Uterus (tissue), 2 donors: ENCODE results near the gene COMMD9.

Experiments used
- CTCF ChIP-seq, 4 experiments: fragments of 200-600 bp in 2 of 4; fragments of 450-650 bp in 2 of 4; sonication (generic) in 2 of 4; IDR thresholded peaks; one replicate each; pipeline ENCODE4 v1.5.1; 2016 to 2019; ENCODE audit warnings: antibody characterized with exemption in 4 of 4, mild to moderate bottlenecking in 2 of 4, moderate library complexity in 1 of 4
- POLR2A ChIP-seq, 2 donors: fragments of 450-650 bp; IDR thresholded peaks; one replicate each; pipeline ENCODE4 v1.6.1; 2016; ENCODE audit warnings: antibody characterized with exemption in 2 of 2, mild to moderate bottlenecking in 1 of 2, moderate library complexity in 1 of 2

GRCh38 chr11:36238036-36238631 lies 51.1 kb downstream of the COMMD9 start:
- TF ChIP-seq CTCF (IDR thresholded peaks at IDR 0.05) = no peak
- TF ChIP-seq POLR2A (IDR thresholded peaks at IDR 0.05) = no peak
